NCI-H1417 (cell line): Measurements from ENCODE around the gene TRIO.
"Not testable (repeated sequence)": the region's sequence is repeated elsewhere in the genome, so short reads cannot be mapped to it uniquely, and the experiment has no call there.

Experiments
- DNase-seq, 3 experiments: peaks; one replicate each; lab custom pipeline; 2025; lab: John Stamatoyannopoulos, UW

Gene TRIO

GRCh38 chr5:14383923-14384322 lies 240.8 kb downstream of the TRIO start:
- DNase-seq = no peak

- DNase-seq = no peak
Measured at GRCh38 chr5:14385019-14385418, 241.9 kb downstream of the TRIO start.

GRCh38 chr5:14386884-14387624 lies 243.9 kb downstream of the TRIO start:
- DNase-seq = no peak

GRCh38 chr5:14388741-14389140 lies 245.6 kb downstream of the TRIO start:
- DNase-seq = no peak

- DNase-seq = not testable (repeated sequence)
Measured at GRCh38 chr5:14392552-14392951, 249.4 kb downstream of the TRIO start.

- no peak for DNase-seq
Measured at GRCh38 chr5:14394365-14394764, 251.2 kb downstream of the TRIO start.

GRCh38 chr5:14395411-14395810 lies 252.3 kb downstream of the TRIO start:
- DNase-seq = peak in 1 of 3 experiments; percentile 26

GRCh38 chr5:14396066-14396465 lies 252.9 kb downstream of the TRIO start:
- no peak for DNase-seq

- no peak for DNase-seq
Measured at GRCh38 chr5:14396737-14397136, 253.6 kb downstream of the TRIO start.

GRCh38 chr5:14397717-14398116 lies 254.6 kb downstream of the TRIO start:
- no peak for DNase-seq

- DNase-seq = peak; percentile 46 to 81 (median 64)
Measured at GRCh38 chr5:14399054-14399692, 256.0 kb downstream of the TRIO start.

GRCh38 chr5:14400085-14400484 lies 256.9 kb downstream of the TRIO start:
- DNase-seq = no peak

- no peak for DNase-seq
Measured at GRCh38 chr5:14400611-14401010, 257.5 kb downstream of the TRIO start.

- no peak for DNase-seq
Measured at GRCh38 chr5:14401639-14402038, 258.5 kb downstream of the TRIO start.

- DNase-seq = no peak
Measured at GRCh38 chr5:14402424-14402823, 259.3 kb downstream of the TRIO start.

- DNase-seq = no peak
Measured at GRCh38 chr5:14404780-14405179, 261.6 kb downstream of the TRIO start.

- peak in 1 of 3 experiments; percentile 21 for DNase-seq
Measured at GRCh38 chr5:14405267-14405666, 262.1 kb downstream of the TRIO start.

- DNase-seq = peak in 1 of 3 experiments; percentile 13
Measured at GRCh38 chr5:14405706-14406553, 262.8 kb downstream of the TRIO start.

- no peak for DNase-seq
Measured at GRCh38 chr5:14406554-14406849, 263.4 kb downstream of the TRIO start.

GRCh38 chr5:14407051-14407450 lies 263.9 kb downstream of the TRIO start:
- no peak for DNase-seq

GRCh38 chr5:14407746-14408175 lies 264.6 kb downstream of the TRIO start:
- no peak for DNase-seq

- no peak for DNase-seq
Measured at GRCh38 chr5:14408969-14409586, 265.9 kb downstream of the TRIO start.

GRCh38 chr5:14410068-14410393 lies 266.9 kb downstream of the TRIO start:
- no peak for DNase-seq
